Measurements from ENCODE around the gene NEB.
"Not testable (repeated sequence)": the region's sequence is repeated elsewhere in the genome, so short reads cannot be mapped to it uniquely, and the experiment has no call there.

The NEB gene

DNA sequence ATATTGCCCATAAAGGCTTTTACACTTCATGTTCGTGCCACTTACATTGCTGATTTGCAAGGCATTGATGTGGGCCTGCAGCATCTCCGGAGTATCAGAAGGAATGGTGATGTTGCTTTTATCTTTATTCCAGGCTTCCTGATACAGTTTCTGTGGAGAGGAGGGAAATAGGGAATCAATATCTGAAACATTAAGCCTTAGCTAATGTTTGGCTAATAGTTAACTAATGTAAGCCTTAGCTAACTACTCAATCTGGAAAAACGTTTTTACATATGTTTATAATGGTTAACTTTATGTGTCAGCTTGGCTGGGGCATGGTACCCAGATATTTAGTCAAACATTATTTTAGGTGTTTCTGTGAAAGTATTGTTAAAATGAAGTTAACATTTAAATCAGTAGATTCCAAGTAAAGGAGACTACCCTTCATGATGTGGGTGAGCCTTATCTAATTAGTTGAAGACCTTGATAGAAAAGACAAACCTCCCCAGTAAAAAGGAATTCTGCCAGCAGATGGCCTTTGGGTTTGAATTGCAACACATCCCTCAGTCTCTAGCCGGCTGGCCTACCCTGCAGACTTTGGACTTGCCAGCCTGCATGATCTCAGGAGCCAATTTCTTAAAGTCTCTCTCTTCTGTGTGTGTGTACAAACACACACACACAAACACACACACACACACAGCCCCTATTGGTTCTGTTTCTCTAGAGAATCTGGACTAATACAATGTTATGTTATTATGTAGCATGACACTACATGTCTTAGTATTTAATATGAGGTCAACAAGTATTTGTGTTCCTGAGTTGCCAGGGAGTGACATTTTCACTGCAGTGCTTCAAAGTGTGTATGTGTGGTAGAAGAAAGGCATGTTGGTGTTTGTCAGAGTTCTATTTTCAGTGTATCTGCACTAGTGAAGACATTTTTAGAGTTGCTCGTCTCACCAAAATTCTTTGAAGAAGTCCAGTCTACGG lies 126.5 kb downstream of the NEB start:
- not testable (repeated sequence) for DNase-seq

DNA sequence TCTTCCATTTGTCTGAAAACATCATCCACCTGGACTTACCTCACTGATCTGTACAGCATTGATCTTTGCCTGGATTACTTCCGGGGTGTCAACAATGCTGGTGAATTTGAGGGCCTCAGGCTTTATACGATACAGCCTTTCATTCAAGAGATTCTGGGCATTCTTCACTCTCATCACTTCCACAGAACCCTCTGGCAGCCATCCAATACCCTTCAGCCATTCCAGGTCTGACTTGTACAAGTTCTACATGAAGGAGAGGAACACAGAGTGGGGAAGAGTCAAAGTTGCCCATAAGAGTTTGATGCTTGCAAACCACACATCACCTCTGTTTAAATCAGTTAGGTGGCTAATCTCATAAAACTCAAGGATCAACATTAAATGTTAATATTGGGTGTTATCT lies 130.7 kb downstream of the NEB start:
- not testable (repeated sequence) for DNase-seq

DNA sequence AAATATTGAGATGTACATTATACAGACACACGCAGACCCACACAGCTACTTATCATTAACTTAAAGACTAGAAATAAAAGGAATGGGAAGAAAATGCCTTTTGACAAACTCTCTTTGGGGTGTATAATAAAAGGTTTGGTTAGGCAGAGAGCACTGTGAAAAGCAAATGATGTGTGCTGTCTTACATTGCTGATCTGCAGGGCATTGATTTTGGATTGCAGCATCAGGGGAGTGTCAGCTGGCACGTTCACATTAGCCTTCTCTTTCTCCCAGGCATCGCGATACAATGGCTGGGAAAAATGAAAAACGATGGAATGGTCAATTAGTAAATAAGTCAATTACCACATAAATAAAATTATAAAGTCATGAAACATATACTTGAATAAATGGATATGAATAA lies 131.9 kb downstream of the NEB start:
- DNase-seq, result not testable (repeated sequence)

DNA sequence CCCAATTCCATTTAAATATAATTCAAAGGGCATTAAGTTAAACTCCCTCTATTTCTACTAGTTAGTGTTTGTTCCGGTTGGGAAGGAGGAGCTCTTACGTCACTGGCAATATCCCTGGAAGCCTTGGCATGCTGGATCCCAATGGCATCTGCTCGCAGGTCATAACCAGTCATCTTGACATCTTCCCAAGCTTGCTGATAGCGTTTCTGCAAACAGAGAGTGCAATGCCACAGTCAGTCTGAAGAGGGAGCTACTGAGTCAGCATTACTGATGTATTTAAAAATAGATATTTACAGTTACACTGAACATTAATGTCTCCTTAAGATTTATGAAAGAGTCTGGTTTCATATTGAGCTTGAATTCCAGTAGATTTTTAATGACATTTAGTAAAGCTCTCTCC lies 132.5 kb downstream of the NEB start:
- not testable (repeated sequence) for DNase-seq

DNA sequence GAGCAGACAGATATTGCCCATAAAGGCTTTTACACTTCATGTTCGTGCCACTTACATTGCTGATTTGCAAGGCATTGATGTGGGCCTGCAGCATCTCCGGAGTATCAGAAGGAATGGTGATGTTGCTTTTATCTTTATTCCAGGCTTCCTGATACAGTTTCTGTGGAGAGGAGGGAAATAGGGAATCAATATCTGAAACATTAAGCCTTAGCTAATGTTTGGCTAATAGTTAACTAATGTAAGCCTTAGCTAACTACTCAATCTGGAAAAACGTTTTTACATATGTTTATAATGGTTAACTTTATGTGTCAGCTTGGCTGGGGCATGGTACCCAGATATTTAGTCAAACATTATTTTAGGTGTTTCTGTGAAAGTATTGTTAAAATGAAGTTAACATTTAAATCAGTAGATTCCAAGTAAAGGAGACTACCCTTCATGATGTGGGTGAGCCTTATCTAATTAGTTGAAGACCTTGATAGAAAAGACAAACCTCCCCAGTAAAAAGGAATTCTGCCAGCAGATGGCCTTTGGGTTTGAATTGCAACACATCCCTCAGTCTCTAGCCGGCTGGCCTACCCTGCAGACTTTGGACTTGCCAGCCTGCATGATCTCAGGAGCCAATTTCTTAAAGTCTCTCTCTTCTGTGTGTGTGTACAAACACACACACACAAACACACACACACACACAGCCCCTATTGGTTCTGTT lies 137.2 kb downstream of the NEB start:
- DNase-seq, result not testable (repeated sequence)

DNA sequence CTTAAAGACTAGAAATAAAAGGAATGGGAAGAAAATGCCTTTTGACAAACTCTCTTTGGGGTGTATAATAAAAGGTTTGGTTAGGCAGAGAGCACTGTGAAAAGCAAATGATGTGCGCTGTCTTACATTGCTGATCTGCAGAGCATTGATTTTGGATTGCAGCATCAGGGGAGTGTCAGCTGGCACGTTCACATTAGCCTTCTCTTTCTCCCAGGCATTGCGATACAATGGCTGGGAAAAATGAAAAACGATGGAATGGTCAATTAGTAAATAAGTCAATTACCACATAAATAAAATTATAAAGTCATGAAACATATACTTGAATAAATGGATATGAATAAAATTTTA lies 142.4 kb downstream of the NEB start:
- not testable (repeated sequence) for DNase-seq

DNA sequence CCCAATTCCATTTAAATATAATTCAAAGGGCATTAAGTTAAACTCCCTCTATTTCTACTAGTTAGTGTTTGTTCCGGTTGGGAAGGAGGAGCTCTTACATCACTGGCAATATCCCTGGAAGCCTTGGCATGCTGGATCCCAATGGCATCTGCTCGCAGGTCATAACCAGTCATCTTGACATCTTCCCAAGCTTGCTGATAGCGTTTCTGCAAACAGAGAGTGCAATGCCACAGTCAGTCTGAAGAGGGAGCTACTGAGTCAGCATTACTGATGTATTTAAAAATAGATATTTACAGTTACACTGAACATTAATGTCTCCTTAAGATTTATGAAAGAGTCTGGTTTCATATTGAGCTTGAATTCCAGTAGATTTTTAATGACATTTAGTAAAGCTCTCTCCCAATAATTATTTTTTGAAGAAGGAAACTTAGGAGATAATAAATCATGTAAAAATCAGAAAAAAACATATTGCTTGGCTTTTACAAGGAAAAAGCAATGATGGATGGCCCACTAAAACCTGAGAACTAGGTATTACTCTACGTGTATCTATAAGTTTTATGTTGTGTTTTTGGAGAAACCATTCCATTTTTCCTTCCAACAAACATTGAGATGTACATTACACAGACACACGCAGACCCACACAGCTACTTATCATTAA lies 142.9 kb downstream of the NEB start:
- not testable (repeated sequence) for DNase-seq

DNA sequence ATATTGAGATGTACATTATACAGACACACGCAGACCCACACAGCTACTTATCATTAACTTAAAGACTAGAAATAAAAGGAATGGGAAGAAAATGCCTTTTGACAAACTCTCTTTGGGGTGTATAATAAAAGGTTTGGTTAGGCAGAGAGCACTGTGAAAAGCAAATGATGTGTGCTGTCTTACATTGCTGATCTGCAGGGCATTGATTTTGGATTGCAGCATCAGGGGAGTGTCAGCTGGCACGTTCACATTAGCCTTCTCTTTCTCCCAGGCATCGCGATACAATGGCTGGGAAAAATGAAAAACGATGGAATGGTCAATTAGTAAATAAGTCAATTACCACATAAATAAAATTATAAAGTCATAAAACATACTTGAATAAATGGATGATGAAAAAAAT lies 153.0 kb downstream of the NEB start:
- not testable (repeated sequence) for DNase-seq

DNA sequence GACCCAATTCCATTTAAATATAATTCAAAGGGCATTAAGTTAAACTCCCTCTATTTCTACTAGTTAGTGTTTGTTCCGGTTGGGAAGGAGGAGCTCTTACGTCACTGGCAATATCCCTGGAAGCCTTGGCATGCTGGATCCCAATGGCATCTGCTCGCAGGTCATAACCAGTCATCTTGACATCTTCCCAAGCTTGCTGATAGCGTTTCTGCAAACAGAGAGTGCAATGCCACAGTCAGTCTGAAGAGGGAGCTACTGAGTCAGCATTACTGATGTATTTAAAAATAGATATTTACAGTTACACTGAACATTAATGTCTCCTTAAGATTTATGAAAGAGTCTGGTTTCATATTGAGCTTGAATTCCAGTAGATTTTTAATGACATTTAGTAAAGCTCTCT lies 153.6 kb downstream of the NEB start:
- DNase-seq, result not testable (repeated sequence)

DNA sequence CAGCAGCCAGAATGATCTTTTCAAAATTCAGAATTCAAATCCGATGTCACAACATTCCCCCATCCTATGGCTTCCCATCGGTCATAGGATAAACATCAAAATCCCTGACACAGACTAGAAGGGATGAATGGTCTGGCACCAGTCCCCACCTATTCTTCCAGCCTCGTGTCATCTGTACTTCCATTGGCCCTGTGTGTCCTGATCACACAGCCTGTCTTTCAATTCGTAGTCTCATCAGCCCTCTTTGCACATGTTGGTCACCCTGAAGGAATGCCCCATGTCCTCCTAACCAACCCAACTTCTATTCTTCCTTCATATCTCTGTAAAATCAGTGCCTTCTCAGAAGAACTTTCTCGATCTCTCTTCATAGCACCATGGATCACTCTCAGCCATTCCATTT lies 157.2 kb downstream of the NEB start:
- DNase-seq, result no peak

DNA sequence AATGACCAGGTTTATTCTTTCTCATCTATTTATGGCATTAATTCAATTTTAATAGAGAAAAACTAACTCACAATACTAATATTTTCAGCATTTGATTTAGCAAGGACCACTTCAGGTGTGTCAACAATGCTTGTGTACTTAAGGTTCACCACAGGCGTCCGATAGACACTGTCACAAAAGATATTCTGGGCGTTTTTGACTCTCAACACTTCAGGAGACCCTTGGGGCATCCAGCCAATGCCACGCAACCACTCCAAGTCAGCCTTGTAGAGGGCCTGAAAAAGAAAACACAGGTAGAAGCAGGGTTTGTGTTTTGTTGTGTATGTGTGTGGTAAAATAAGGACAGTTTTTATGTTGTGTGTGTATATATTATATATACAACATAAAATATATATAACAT lies 158.2 kb downstream of the NEB start:
- no peak for DNase-seq

DNA sequence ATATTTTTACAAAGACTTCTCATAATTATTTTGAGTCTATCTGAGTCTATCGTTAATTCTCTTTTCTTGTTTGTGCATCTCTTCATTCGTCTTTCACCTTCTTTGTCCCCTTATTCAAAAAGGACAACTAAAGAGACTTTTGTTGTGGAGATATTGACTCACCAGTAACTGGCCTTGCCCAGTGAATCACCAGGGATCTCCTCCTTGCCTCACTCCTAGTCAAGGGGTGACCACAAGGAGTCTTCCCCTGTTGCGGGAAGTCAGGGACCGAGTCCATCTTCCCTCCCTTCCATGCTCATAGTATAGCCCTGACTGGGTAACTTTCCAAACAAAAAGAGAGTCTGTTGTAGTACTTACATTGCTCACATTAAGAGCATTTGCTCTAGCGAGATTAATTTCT lies 158.9 kb downstream of the NEB start:
- no peak for DNase-seq

DNA sequence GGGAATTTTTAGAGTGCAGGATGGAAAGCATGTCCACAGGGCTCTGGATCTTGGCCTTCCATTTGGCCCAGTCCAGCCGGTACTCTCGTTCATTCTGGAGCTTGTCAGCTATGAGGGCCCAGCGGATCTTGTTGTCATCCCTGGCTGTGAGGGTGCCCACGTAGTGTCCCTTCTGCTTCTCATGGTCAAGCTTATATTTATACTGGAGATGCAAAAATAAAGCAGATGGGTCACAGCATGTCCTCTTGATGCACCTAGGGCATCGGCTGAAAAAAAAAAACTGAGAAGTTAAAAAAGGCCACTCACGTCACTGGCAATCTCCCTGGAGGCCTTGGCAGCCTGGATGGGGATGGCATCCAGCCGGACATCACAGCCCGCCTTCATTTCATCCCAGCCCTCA lies 164.1 kb downstream of the NEB start:
- DNase-seq, result no peak

DNA sequence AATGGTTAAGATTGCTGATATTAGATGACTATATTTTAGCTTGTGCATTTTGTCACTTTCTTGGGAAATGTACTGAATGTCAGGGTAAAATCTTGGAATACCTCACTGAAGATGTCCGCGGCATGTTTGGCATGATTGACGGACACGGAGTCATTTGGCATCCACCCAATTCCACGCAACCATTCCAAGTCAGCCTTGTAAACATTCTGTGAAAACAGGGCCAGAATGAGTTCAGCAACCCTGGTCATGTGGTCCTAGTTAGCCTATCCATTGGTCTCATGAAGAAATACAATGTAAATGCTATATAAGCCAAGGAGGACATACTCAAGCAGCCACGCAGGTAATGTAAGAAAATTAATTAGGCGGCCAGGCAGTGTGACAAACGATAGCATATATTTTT lies 165.1 kb downstream of the NEB start:
- no peak for DNase-seq

DNA sequence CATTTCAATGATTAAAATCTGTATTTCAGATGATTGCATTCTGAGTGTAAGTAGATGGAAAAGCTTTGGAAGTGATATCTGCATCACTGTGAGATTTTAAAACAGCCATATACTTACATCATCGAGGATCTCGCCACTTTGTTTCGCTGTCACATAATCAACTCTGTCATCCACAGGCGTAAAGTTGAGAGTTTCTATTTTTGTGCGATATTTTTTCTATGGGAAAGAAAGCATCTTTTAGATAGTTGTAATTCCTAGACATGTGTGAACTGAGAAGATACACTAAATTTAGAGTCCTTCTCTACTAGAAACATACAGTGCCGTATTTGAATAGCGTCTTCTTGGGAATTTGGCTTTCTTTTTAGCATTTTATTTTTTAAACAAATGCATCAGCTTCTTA lies 165.8 kb downstream of the NEB start:
- no peak for DNase-seq

DNA sequence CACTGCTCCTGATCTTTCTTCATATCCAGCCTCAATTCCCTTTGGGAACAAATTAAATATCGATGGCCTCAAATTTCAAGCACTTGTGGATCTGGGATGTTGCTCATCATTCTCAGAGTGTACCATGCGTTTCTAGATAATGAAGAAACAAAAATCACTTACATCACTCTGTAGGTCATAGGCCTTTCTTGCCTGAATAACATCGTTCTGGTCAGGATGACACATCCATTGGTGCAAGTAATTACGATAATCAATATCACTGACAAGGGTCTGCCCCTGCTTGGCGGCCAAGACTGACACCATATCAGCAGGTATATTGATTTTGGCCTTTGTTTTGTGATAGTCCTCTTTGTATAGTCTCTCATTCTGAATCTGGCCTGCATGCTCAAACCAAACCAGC lies 167.3 kb downstream of the NEB start:
- DNase-seq, result no peak

DNA sequence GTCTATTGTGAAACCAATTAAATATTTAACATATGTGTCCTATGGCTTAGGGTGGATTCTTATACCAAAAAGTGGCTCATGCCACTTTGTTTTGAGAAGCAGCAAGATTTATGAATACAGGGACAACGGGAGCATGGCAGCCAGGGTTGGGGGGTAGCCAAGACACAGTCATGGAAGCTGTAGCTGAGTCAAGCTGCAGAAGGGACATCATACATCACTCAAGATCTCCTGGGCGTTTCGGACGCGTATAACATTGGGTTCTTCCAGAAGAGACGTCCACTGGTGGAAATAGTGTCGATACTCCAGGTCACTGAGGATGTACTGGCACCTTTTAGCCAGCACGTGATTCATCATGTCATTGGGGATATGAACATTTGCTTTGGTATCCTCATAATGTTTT lies 171.9 kb downstream of the NEB start:
- DNase-seq, result no peak

DNA sequence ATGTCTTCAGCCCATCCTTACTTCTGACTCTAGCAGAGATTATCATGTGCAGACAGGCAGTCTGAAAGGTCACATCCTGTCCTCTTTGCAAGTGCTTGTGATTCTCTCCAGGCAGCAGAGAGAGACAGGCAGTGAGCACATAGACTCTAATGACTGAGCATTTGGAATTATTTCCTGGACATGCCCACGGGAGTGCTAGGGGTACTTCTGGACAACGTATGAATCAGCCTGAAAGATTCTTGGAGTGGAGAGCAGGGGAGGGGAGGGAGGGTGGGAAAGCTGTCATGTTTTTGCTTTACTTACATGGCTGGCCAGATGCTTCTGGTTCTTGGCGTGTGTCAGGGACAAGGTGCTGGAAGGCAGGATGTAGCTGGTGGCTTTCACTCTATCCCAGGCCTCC lies 174.0 kb downstream of the NEB start:
- no peak for DNase-seq

DNA sequence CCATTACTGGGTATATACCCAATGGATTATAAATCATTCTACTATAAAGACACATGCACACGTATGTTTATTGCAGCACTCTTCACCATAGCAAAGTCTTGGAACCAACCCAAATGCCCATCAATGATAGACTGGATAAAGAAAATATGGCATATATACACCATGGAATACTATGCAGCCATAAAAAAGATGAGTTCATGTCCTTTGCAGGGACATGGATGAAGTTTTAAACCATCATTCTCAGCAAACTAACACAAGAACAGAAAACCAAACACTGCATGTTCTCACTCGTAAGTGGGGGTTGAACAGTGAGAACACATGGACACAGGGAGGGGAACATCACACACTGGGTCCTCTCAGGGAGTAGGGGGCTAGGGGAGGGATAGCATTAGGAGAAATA lies 174.8 kb downstream of the NEB start:
- DNase-seq, result not testable (repeated sequence)

DNA sequence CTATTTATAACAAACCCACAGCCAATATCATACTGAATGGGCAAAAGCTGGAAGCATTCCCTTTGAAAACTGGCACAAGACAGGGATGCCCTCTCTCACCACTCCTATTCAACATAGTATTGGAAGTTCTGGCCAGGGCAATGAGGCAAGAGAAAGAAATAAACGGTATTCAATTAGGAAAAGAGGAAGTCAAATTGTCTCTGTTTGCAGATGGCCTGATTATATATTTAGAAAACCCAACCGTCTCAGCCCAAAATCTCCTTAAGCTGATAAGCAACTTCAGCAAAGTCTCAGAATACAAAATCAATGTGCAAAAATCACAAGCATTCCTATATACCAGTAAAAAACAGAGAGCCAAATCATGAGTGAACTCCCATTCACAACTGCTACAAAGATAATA lies 176.4 kb downstream of the NEB start:
- not testable (repeated sequence) for DNase-seq

DNA sequence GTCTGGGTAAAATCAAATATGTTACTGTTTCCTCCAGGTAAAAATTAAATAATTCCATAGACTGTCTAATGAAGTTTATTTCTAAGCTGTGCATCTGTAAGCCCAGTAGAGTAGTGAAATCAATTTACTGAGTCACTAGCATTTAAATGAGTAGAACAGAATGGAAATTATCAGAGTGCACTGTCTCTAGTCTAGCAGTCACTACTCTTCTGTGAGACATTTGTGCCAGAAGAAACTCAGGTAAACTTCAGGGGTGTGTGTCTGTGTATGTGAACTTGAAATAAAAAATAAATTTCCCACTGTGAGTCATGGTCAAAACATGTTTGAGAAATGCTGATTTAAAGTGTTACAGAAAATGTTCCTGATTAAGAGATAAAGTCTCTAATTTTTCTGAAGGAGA lies 178.2 kb downstream of the NEB start:
- DNase-seq, result no peak

DNA sequence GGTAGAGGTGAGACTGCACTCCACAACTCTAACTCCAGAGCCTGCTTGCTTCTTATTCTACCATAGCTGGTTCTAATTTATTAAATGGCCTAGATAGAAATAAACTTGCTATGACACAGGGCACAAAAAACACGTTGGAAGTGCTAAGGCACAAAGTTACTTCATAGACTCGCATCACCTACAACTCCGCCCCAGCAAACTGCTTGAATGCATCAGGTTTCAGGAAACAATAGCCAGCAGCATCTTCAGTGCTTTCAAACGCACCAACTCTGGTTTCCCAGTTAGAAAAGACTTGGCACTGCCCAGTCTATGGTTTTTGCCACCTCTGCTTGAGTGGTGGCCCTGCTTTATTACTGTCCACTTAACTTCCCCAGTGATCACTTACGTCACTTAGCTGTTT lies 182.0 kb downstream of the NEB start:
- DNase-seq, result no peak

DNA sequence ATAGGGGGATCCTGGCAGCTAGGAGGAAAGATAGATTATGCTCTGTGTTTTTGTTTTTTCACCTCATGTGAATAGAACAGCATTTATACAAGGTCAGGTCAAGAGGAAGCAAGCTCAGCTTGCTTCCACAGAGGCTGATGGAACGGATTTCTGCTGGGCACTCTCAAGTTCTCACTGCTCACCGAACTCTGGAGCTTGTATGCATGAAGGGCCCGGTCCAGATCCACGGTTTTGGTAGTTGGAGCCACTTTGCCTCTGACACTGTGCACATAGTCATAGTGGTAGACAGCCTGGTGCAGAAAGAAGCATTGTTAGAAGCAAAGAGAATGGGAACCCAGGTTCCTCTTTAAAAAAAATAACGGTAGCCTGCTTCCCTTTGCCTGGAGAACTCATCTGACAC lies 182.7 kb downstream of the NEB start:
- DNase-seq, result no peak

DNA sequence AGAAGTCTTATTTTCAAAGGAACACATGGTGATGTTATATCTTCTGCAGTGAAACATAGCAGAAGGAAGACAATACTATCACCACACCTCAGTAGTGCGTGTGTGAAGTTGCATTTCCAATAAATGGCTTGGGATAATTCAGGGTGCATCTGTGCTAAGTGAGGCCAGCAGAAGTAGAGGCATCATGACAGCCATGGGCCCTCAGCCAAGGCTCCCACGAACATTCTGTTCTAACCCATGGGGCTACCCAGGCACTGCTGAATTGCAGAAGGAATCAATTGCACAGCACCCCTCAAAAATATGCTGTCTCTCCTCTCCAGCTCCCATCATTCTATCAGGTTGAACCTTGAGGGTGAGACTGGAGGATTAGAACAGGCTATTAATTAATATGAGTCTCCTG lies 185.1 kb downstream of the NEB start:
- no peak for DNase-seq
